ENCODE data around the gene ATP11A.
"Not testable (repeated sequence)": the region's sequence is repeated elsewhere in the genome, so short reads cannot be mapped to it uniquely, and the experiment has no call there.

Gene ATP11A

GRCh38 chr13:112863356-112863755 is 173.5 kb downstream of the ATP11A start:
- not testable (repeated sequence) for DNase-seq (ENCODE audit: low spot score)

- not testable (repeated sequence) for DNase-seq (ENCODE audit: low spot score)
Observed at GRCh38 chr13:112865478-112865877, 175.6 kb downstream of the ATP11A start.

GRCh38 chr13:112867301-112867711 is 177.5 kb downstream of the ATP11A start:
- no peak for DNase-seq (ENCODE audit: low spot score)

- DNase-seq (ENCODE audit: low spot score) = no peak
Observed at GRCh38 chr13:112868308-112868707, 178.5 kb downstream of the ATP11A start.

GRCh38 chr13:112869202-112870050 is 179.6 kb downstream of the ATP11A start:
- no peak for DNase-seq (ENCODE audit: low spot score)

- no peak for DNase-seq (ENCODE audit: low spot score)
Observed at GRCh38 chr13:112870051-112870331, 180.2 kb downstream of the ATP11A start.

- DNase-seq (ENCODE audit: low spot score) = no peak
Observed at GRCh38 chr13:112870737-112871287, 181.0 kb downstream of the ATP11A start.

- DNase-seq (ENCODE audit: low spot score) = no peak
Observed at GRCh38 chr13:112871742-112872141, 181.9 kb downstream of the ATP11A start.

GRCh38 chr13:112872657-112873631 is 183.1 kb downstream of the ATP11A start:
- DNase-seq (ENCODE audit: low spot score) = not testable (repeated sequence)

GRCh38 chr13:112873851-112874750 is 184.3 kb downstream of the ATP11A start:
- peak; percentile 56 for DNase-seq (ENCODE audit: low spot score)

GRCh38 chr13:112874751-112875300 is 185.0 kb downstream of the ATP11A start:
- DNase-seq (ENCODE audit: low spot score) = no peak

GRCh38 chr13:112875627-112876026 is 185.8 kb downstream of the ATP11A start:
- DNase-seq (ENCODE audit: low spot score) = no peak

- DNase-seq (ENCODE audit: low spot score) = no peak
Observed at GRCh38 chr13:112876305-112877000, 186.6 kb downstream of the ATP11A start.

- no peak for DNase-seq (ENCODE audit: low spot score)
Observed at GRCh38 chr13:112877066-112877465, 187.2 kb downstream of the ATP11A start.

- DNase-seq (ENCODE audit: low spot score) = no peak
Observed at GRCh38 chr13:112877539-112877938, 187.7 kb downstream of the ATP11A start.

- DNase-seq (ENCODE audit: low spot score) = no peak
Observed at GRCh38 chr13:112877976-112878955, 188.4 kb downstream of the ATP11A start.

GRCh38 chr13:112879283-112879833 is 189.5 kb downstream of the ATP11A start:
- DNase-seq (ENCODE audit: low spot score) = no peak

- no peak for DNase-seq (ENCODE audit: low spot score)
Observed at GRCh38 chr13:112880221-112880641, 190.4 kb downstream of the ATP11A start.

- DNase-seq (ENCODE audit: low spot score) = no peak
Observed at GRCh38 chr13:112880976-112881540, 191.2 kb downstream of the ATP11A start.

Data from COLO829 (cell line).